H1 (cell line): ENCODE results near the gene CELF1. TPM values are rescaled to one million over a fixed set of nuclear protein-coding genes. Genes with fewer than 3 reads are reported as not detected.

Experiments
- CTCF ChIA-PET: fragments of 300-600 bp; sonication (Branson Sonifier 250); formaldehyde crosslinking; loops from one replicate; lab custom pipeline; 2021; ENCODE audit not compliant: partially characterized antibody; lab: Charles Lee
- POLR2A ChIA-PET: fragments of 300-600 bp; sonication (Branson Sonifier 250); formaldehyde crosslinking; loops from one replicate; lab custom pipeline; 2021; ENCODE audit warnings: inconsistent platforms; ENCODE audit not compliant: partially characterized antibody; lab: Charles Lee
- DNase-seq, 2 experiments: peaks; one replicate each; pipeline versions ENCODE4 v3.0.0 to v3.0.0-alpha.2; 2010 to 2022; ENCODE audit warnings: low spot score in 2 of 2, low read depth in 1 of 2, mixed read lengths in 1 of 2
- FAIRE-seq: peaks from 2 replicates; lab custom pipeline; 2011; peaks lifted over from hg19 to GRCh38; lab: Jason Lieb, UNC
- H2AFZ ChIP-seq: 2 replicates; pipeline ENCODE4 v1.8.1; 2012; ENCODE audit warnings: low read length, inconsistent platforms
- H2AK5ac ChIP-seq: 2 replicates; pipeline ENCODE4 v1.6.1; 2013; ENCODE audit warnings: low read depth, low read length
- H2BK120ac ChIP-seq: replicated peaks from 2 replicates; pipeline ENCODE3; 2013; ENCODE audit warnings: low read depth, low read length, inconsistent platforms
- H2BK12ac ChIP-seq: 2 replicates; pipeline ENCODE4 v1.6.1; 2013; ENCODE audit warnings: low read depth, low read length
- H2BK15ac ChIP-seq: 2 replicates; pipeline ENCODE4 v1.6.1; 2013; ENCODE audit warnings: low read length
- H2BK20ac ChIP-seq: 2 replicates; pipeline ENCODE4 v1.6.1; 2013; ENCODE audit warnings: low read length
- H2BK5ac ChIP-seq: 2 replicates; pipeline ENCODE4 v1.6.1; 2013; ENCODE audit warnings: low read depth, low read length
- H3K14ac ChIP-seq: 2 replicates; pipeline ENCODE4 v1.6.1; 2013; ENCODE audit warnings: inconsistent platforms; ENCODE audit not compliant: insufficient read length
- H3K18ac ChIP-seq: 2 replicates; pipeline ENCODE4 v1.6.1; 2013; ENCODE audit warnings: low read length; ENCODE audit errors: extremely low read depth
- H3K23ac ChIP-seq: 2 replicates; pipeline ENCODE4 v1.6.1; 2013; ENCODE audit warnings: inconsistent platforms; ENCODE audit not compliant: insufficient read length
- H3K23me2 ChIP-seq: 2 replicates; pipeline ENCODE4 v1.6.1; 2013; ENCODE audit warnings: low read depth, low read length
- H3K27ac ChIP-seq: 2 replicates; pipeline ENCODE4 v1.6.1; 2011; ENCODE audit warnings: low read depth, low read length, inconsistent platforms
- H3K27me3 ChIP-seq, 4 experiments: replicated peaks in 1 of 4; 1 replicate in 1 of 4; 2 replicates in 3 of 4; pipeline versions ENCODE4 v1.6.1 to v1.8.1; 2011 to 2013; ENCODE audit warnings: low read length in 3 of 4, mild to moderate bottlenecking in 3 of 4, inconsistent platforms in 2 of 4, mixed read lengths in 2 of 4, moderate library complexity in 1 of 4; ENCODE audit not compliant: control insufficient read depth in 3 of 4, insufficient read depth in 3 of 4; ENCODE audit errors: extremely low read depth in 1 of 4
- H3K36me3 ChIP-seq, 4 experiments: 2 replicates each; pipeline versions ENCODE4 v1.6.1 to v1.8.1; 2011 to 2013; ENCODE audit warnings: mild to moderate bottlenecking in 4 of 4, low read length in 3 of 4, moderate library complexity in 2 of 4, control low read depth in 1 of 4, inconsistent platforms in 1 of 4; ENCODE audit not compliant: insufficient read depth in 4 of 4, control insufficient read depth in 2 of 4
- H3K4ac ChIP-seq: replicated peaks from 2 replicates; pipeline ENCODE3; 2013; ENCODE audit warnings: low read length, low read depth, mixed read lengths, inconsistent platforms; ENCODE audit not compliant: insufficient read length
- H3K4me1 ChIP-seq, 4 experiments: replicated peaks in 1 of 4; 1 replicate in 1 of 4; 2 replicates in 3 of 4; pipeline versions ENCODE4 v1.6.1 to v1.8.1; 2011 to 2013; ENCODE audit warnings: low read length in 3 of 4, inconsistent platforms in 2 of 4, mixed read lengths in 1 of 4; ENCODE audit not compliant: insufficient read depth in 4 of 4, control insufficient read depth in 3 of 4
- H3K4me2 ChIP-seq, 2 experiments: 2 replicates each; pipeline versions ENCODE4 v1.6.1 to v1.8.1; 2011 to 2013; ENCODE audit warnings: low read depth in 2 of 2, low read length in 2 of 2, control low read depth in 1 of 2, inconsistent platforms in 1 of 2, mild to moderate bottlenecking in 1 of 2; ENCODE audit not compliant: insufficient read depth in 1 of 2
- H3K4me3 ChIP-seq, 4 experiments: fragments of 200-600, 300-600 bp in 1 of 4; sonication (generic), shearing (Covaris generic), sonication (Bioruptor Twin) in 1 of 4; 2 replicates each; pipeline versions ENCODE4 v1.5.1 to v1.8.1; 2011 to 2016; ENCODE audit warnings: low read length in 4 of 4, low read depth in 3 of 4, control low read depth in 2 of 4, inconsistent platforms in 2 of 4, mild to moderate bottlenecking in 2 of 4, mixed read lengths in 1 of 4, moderate library complexity in 1 of 4; ENCODE audit not compliant: insufficient read depth in 2 of 4; ENCODE audit errors: extremely low read depth in 1 of 4
- H3K56ac ChIP-seq: replicated peaks from 2 replicates; pipeline ENCODE3; 2013; ENCODE audit warnings: low read depth, mild to moderate bottlenecking, mixed read lengths, low read length, inconsistent platforms; ENCODE audit not compliant: insufficient read length
- H3K79me1 ChIP-seq: 2 replicates; pipeline ENCODE4 v1.6.1; 2013; ENCODE audit warnings: low read depth, low read length, control low read depth
- H3K79me2 ChIP-seq, 2 experiments: 2 replicates each; pipeline versions ENCODE4 v1.6.1 to v1.8.1; 2012 to 2013; ENCODE audit warnings: low read length in 2 of 2, mild to moderate bottlenecking in 2 of 2, inconsistent platforms in 1 of 2; ENCODE audit not compliant: insufficient read depth in 2 of 2, control insufficient read depth in 1 of 2
- H3K9ac ChIP-seq, 4 experiments: replicated peaks in 1 of 4; 1 replicate in 1 of 4; 2 replicates in 3 of 4; pipeline versions ENCODE4 v1.6.1 to v1.8.1; 2011 to 2013; ENCODE audit warnings: low read depth in 3 of 4, low read length in 3 of 4, control low read depth in 2 of 4, mild to moderate bottlenecking in 2 of 4, moderate library complexity in 2 of 4, inconsistent platforms in 1 of 4; ENCODE audit errors: extremely low read depth in 1 of 4
- H3K9me3 ChIP-seq, 2 experiments: 2 replicates each; pipeline versions ENCODE4 v1.6.1 to v1.8.1; 2012 to 2013; ENCODE audit warnings: mild to moderate bottlenecking in 2 of 2, moderate library complexity in 2 of 2, control low read depth in 1 of 2, inconsistent platforms in 1 of 2, low read depth in 1 of 2, low read length in 1 of 2, mixed read lengths in 1 of 2; ENCODE audit not compliant: insufficient read depth in 2 of 2
- H4K20me1 ChIP-seq, 2 experiments: replicated peaks in 1 of 2; 2 replicates each; pipeline versions ENCODE3 to v1.8.1; 2011 to 2013; ENCODE audit warnings: inconsistent platforms in 2 of 2, low read length in 2 of 2, mild to moderate bottlenecking in 1 of 2; ENCODE audit not compliant: insufficient read depth in 2 of 2, control insufficient read depth in 1 of 2
- H4K5ac ChIP-seq: 2 replicates; pipeline ENCODE4 v1.6.1; 2013; ENCODE audit warnings: low read length, low read depth, mixed read lengths, inconsistent platforms; ENCODE audit not compliant: insufficient read length
- H4K8ac ChIP-seq: 2 replicates; pipeline ENCODE4 v1.8.0; 2013; ENCODE audit warnings: mild to moderate bottlenecking, moderate library complexity, low read length, inconsistent platforms; ENCODE audit not compliant: insufficient read depth; ENCODE audit errors: extremely low read depth
- H4K91ac ChIP-seq: replicated peaks from 2 replicates; pipeline ENCODE3; 2013; ENCODE audit warnings: low read length, mixed read lengths, inconsistent platforms; ENCODE audit not compliant: insufficient read length
- ATF3 ChIP-seq: IDR thresholded peaks from 2 replicates; pipeline ENCODE4 v1.6.1; 2011; ENCODE audit warnings: low read depth, mild to moderate bottlenecking, low read length; ENCODE audit not compliant: insufficient read depth
- CHD2 ChIP-seq: IDR thresholded peaks from 2 replicates; pipeline ENCODE4 v1.6.1; 2012; ENCODE audit warnings: low read length, improper control_type of control experiment
- POLR2A ChIP-seq, 2 experiments: IDR thresholded peaks; 1 replicate in 1 of 2; 2 replicates in 1 of 2; pipeline ENCODE4 v1.6.1; 2011; ENCODE audit warnings: low read depth in 2 of 2, low read length in 2 of 2, mild to moderate bottlenecking in 2 of 2; ENCODE audit errors: control extremely low read depth in 1 of 2
- SIRT6 ChIP-seq: IDR thresholded peaks from one replicate; pipeline ENCODE4 v1.7.1; 2012; ENCODE audit warnings: low read length, inconsistent platforms
- SIX5 ChIP-seq: IDR thresholded peaks from 2 replicates; pipeline ENCODE4 v1.6.1; 2011; ENCODE audit warnings: mild to moderate bottlenecking, low read depth, low read length
- SP4 ChIP-seq: IDR thresholded peaks from 2 replicates; pipeline ENCODE4 v1.6.1; 2012; ENCODE audit warnings: low read length, inconsistent platforms
- SRF ChIP-seq: IDR thresholded peaks from 2 replicates; pipeline ENCODE4 v1.6.1; 2011; ENCODE audit warnings: mild to moderate bottlenecking, low read depth, low read length, moderate library complexity
- WGBS, 2 experiments: shearing (Covaris generic) in 1 of 2; methylation state at CpG; one replicate each; pipeline versions ENCODE4 v1.1.6 to v1.1.7; 2013 to 2015; ENCODE audit warnings: low lambda C conversion rate in 2 of 2, mixed read lengths in 2 of 2, inconsistent platforms in 1 of 2, low coverage in 1 of 2, missing lambda C conversion rate in 1 of 2; ENCODE audit not compliant: insufficient replicate concordance in 2 of 2, insufficient coverage in 1 of 2, insufficient read length in 1 of 2; ENCODE audit errors: extremely low coverage in 1 of 2, missing lambda C conversion rate in 1 of 2; 5-methylcytosine and 5-hydroxymethylcytosine counted together
- polyA plus RNA-seq, 7 experiments: library from polyadenylated mRNA; depleted of rRNA in 3 of 7; stranded (reverse) in 5 of 7; unstranded in 2 of 7; fragments of >200 nt in 5 of 7; fragments of 200-250 nt in 2 of 7; gene quantifications; 1 replicate in 5 of 7; 2 replicates in 1 of 7; 4 replicates in 1 of 7; pipeline versions ENCODE4 v1.2.1 to v1.2.3, GENCODE V29; 2011 to 2013; ENCODE audit warnings: missing spikeins in 2 of 7, mixed read lengths in 2 of 7
- total RNA-seq: library from RNA; stranded (reverse); fragmentation: NEBNext Ultra II Directional; extraction: Animal tissue kit (Norgen Biotek cat#: 25700); gene quantifications from 2 replicates; pipeline ENCODE4 v1.2.1, GENCODE V29; 2021

CELF1 gene
- total and polyA plus RNA-seq, 2 of the 8 experiments (the other 6 are each of a cell fraction or from before 2014, with no cell fraction given) = 131 to 197 TPM

- WGBS, 2 experiments = 85% methylated on average over 5 of the region's 5 CpGs; no CpG with 5 or more reads in 1 of the 2 experiments
- H2BK15ac ChIP-seq = no peak overlapping the region
- no peak overlapping the region for H3K27ac ChIP-seq
- DNase-seq (no peak), FAIRE-seq (no peak)
- H3K79me2 ChIP-seq = peaks cover 15 to 97% of the 10 kb centered on the region in 2 experiments
- no peaks in the 10 kb centered on the region for H3K9me3 ChIP-seq
- H3K4me2 ChIP-seq = no peak overlapping the region
- H4K8ac ChIP-seq = no peak overlapping the region
- POLR2A ChIA-PET = interaction anchor here (0.8 to 2.1 kb wide), 6 partner anchors 9 to 40 kb away, joined by 3 to 6 read pairs (median 4); no protein-coding TSS in a partner anchor
- H3K9ac ChIP-seq = no peak overlapping the region; a peak in 1 of 7 replicates
- no peaks in the 10 kb centered on the region for H3K23me2 ChIP-seq
- peaks cover 0 to 11% (median 3%) of the 10 kb centered on the region in 4 experiments; a peak in 5 of 7 replicates for H3K4me1 ChIP-seq
- H3K18ac ChIP-seq = no peak overlapping the region
- H2AK5ac ChIP-seq = no peak overlapping the region
- TF ChIP-seq SIX5 = no peak
- TF ChIP-seq POLR2A (IDR thresholded peaks at IDR 0.05; ENCODE audit: control extremely low read depth in 1 of 2, low read depth in 2 of 2, low read length in 2 of 2) = no peak
- TF ChIP-seq ATF3 = no peak
- no peak for TF ChIP-seq SRF
- no peak for TF ChIP-seq SIRT6
- no peak for TF ChIP-seq SP4
- TF ChIP-seq CHD2 = no peak
- no peak overlapping the region for H3K23ac ChIP-seq
- no peak overlapping the region for H3K14ac ChIP-seq
- H3K4me3 ChIP-seq = no peak overlapping the region
- no peak overlapping the region for H2AFZ ChIP-seq
- no peak overlapping the region for H2BK5ac ChIP-seq
- CTCF ChIA-PET = interaction anchor here (0.6 to 2.1 kb wide), 2 partner anchors 8 to 12 kb away, joined by 3 to 6 read pairs; no protein-coding TSS in a partner anchor
- H4K5ac ChIP-seq = no peak overlapping the region
- H2BK120ac ChIP-seq = no peak overlapping the region
- H3K79me1 ChIP-seq = peaks cover 17% of the 10 kb centered on the region
- peaks cover 6 to 16% of the 10 kb centered on the region in 2 experiments for H4K20me1 ChIP-seq
- H2BK20ac ChIP-seq = no peak overlapping the region
- H3K27me3 ChIP-seq = no peaks in the 10 kb centered on the region
- H3K4ac ChIP-seq = no peak overlapping the region
- H4K91ac ChIP-seq = no peak overlapping the region
- H3K36me3 ChIP-seq = peaks cover 0 to 13% (median 0%) of the 10 kb centered on the region in 4 experiments; a peak in 2 of 8 replicates
- H2BK12ac ChIP-seq = no peak overlapping the region
- H3K56ac ChIP-seq = no peak overlapping the region
These were observed 51.8 kb downstream of the CELF1 start for GRCh38 chr11:47501101-47501500.
